SU-DHL-6 (cell line): ENCODE results near the gene RMDN3.

Experiments used
- H2AFZ ChIP-seq: fragments of 200-600 bp; sonication (generic); 2 replicates; pipeline ENCODE4 v1.6.1; 2014; ENCODE audit warnings: low read depth, mild to moderate bottlenecking, moderate library complexity, mixed read lengths, antibody characterized with exemption, low read length; ENCODE audit not compliant: severe bottlenecking
- H3F3A ChIP-seq: fragments of 200-600 bp; shearing (Covaris generic); 2 replicates; pipeline ENCODE4 v1.6.0; 2016; ENCODE audit warnings: antibody characterized with exemption, mild to moderate bottlenecking; ENCODE audit not compliant: insufficient read depth
- H3K27ac ChIP-seq: fragments of 200-600 bp; sonication (generic); 2 replicates; pipeline ENCODE4 v1.5.1; 2016; ENCODE audit warnings: low read depth, mild to moderate bottlenecking, low read length, moderate library complexity, mixed read lengths
- H3K27me3 ChIP-seq: fragments of 200-600 bp; sonication (generic), shearing (Covaris generic); 2 replicates; pipeline ENCODE4 v1.6.0; 2014; ENCODE audit warnings: mild to moderate bottlenecking, low read length
- H3K36me3 ChIP-seq: fragments of 200-600 bp; sonication (generic); 2 replicates; pipeline ENCODE4 v1.6.1; 2014; ENCODE audit warnings: mild to moderate bottlenecking, low read length, mixed read lengths
- H3K4me2 ChIP-seq: fragments of 300-600, 200-600 bp; shearing (Covaris generic), sonication (generic); 2 replicates; pipeline ENCODE4 v1.6.0; 2014; ENCODE audit warnings: low read length, low read depth, mild to moderate bottlenecking; ENCODE audit not compliant: poor library complexity, severe bottlenecking
- H3K4me3 ChIP-seq: fragments of 200-600 bp; sonication (generic); 2 replicates; pipeline ENCODE4 v1.5.1; 2014; ENCODE audit warnings: antibody characterized with exemption, low read length, mild to moderate bottlenecking, mixed read lengths; ENCODE audit not compliant: insufficient read depth, poor library complexity, severe bottlenecking
- H3K79me2 ChIP-seq: fragments of 200-600 bp; sonication (generic); 2 replicates; pipeline ENCODE4 v1.6.1; 2014; ENCODE audit warnings: mild to moderate bottlenecking, low read length, moderate library complexity; ENCODE audit not compliant: insufficient read depth
- H3K9ac ChIP-seq: fragments of 200-600 bp; sonication (generic); 2 replicates; pipeline ENCODE4 v1.7.0; 2014; ENCODE audit warnings: mild to moderate bottlenecking, low read length
- H3K9me2 ChIP-seq: fragments of 200-600 bp; sonication (generic); replicated peaks from 2 replicates; pipeline ENCODE4 v1.6.1; 2014; ENCODE audit warnings: low read length; ENCODE audit not compliant: insufficient read depth
- H3K9me3 ChIP-seq: fragments of 200-600 bp; sonication (generic); 2 replicates; pipeline ENCODE4 v1.6.1; 2014; ENCODE audit warnings: low read length, mixed read lengths; ENCODE audit not compliant: insufficient read depth
- H4K20me1 ChIP-seq: fragments of 200-600 bp; sonication (generic); 2 replicates; pipeline ENCODE4 v1.6.1; 2014; ENCODE audit warnings: low read depth, mild to moderate bottlenecking, antibody characterized with exemption, low read length, moderate library complexity, mixed read lengths
- EZH2phosphoT487 ChIP-seq: fragments of 200-600 bp; sonication (generic), shearing (Covaris generic); conservative IDR thresholded peaks from 2 replicates; pipeline ENCODE4 v1.6.1; 2018; ENCODE audit warnings: mild to moderate bottlenecking, antibody characterized with exemption, low read length, moderate library complexity, mixed read lengths
- TF ChIP-seq, protein P1 (sequence below): fragments of 200-600 bp; sonication (generic); IDR thresholded peaks from one replicate; pipeline ENCODE4 v1.5.1; 2017; ENCODE audit warnings: antibody characterized with exemption, mild to moderate bottlenecking, low read length, moderate library complexity; ENCODE audit not compliant: insufficient read depth, poor library complexity, severe bottlenecking

RMDN3 gene

DNA sequence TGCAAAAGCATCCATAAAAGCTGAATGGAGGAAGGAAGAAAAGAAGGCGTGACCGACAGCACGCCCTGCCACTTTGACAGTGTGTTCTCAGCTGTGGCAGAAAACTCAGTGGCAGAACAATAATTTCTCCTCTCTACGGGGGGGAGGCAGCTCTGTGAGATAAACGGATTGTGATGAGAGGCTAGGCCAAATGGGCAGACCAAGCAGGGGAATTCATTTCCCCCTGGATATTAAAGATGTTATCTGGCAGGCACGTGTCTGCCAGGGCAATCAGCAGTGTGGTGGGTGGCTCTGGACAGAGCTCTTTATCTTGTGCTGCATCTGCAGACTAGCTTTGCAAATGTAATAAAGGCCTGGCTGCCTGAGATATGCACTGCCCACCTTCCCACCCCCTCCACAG lies 1.9 kb upstream of the RMDN3 start:
- Histone ChIP-seq H3K79me2 (peaks cover 28% of the 10 kb centered on the region), H3K4me2 (no peak overlapping the region), H3K4me3 (no peak overlapping the region), H3K9me3 (no peaks in the 10 kb centered on the region), H3F3A (peaks cover 8% of the 10 kb centered on the region), H3K27ac (no peak overlapping the region), H3K27me3 (no peaks in the 10 kb centered on the region), H2AFZ (no peak overlapping the region), H3K9me2 (no peaks in the 10 kb centered on the region), H3K9ac (no peak overlapping the region), H3K36me3 (no peaks in the 10 kb centered on the region; the same call in 1 of the 2 replicates), H4K20me1 (no peaks in the 10 kb centered on the region)
- no peak for TF ChIP-seq EZH2phosphoT487
- TF ChIP-seq, protein P1, sequence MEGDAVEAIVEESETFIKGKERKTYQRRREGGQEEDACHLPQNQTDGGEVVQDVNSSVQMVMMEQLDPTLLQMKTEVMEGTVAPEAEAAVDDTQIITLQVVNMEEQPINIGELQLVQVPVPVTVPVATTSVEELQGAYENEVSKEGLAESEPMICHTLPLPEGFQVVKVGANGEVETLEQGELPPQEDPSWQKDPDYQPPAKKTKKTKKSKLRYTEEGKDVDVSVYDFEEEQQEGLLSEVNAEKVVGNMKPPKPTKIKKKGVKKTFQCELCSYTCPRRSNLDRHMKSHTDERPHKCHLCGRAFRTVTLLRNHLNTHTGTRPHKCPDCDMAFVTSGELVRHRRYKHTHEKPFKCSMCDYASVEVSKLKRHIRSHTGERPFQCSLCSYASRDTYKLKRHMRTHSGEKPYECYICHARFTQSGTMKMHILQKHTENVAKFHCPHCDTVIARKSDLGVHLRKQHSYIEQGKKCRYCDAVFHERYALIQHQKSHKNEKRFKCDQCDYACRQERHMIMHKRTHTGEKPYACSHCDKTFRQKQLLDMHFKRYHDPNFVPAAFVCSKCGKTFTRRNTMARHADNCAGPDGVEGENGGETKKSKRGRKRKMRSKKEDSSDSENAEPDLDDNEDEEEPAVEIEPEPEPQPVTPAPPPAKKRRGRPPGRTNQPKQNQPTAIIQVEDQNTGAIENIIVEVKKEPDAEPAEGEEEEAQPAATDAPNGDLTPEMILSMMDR, result no peak

DNA sequence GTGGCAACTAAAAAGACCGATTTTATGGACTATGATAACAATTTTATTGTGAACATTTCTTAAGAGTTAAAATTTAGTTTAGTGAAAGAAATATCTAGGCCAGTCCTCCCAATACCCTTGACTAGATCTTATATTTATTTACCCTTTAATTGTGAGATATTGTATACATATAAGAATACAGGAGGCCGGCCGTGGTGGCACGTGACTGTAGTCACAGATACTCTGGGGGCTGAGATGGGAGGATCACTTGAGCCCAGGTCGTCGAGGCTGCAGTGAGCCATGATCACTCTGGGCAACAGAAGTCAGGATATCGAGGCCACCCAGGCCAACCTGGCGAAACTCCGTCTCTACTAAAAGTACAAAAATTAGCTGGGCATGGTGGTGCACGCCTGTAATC lies 756 bp upstream of the RMDN3 start:
- H3K9ac ChIP-seq, result peak overlapping the region; percentile 95
- peaks cover 2% of the 10 kb centered on the region for H3F3A ChIP-seq
- H3K9me3 ChIP-seq, result no peaks in the 10 kb centered on the region
- no peaks in the 10 kb centered on the region for H4K20me1 ChIP-seq
- H3K4me3 ChIP-seq, result peak overlapping the region; percentile 100
- H2AFZ ChIP-seq, result peak overlapping the region; percentile 94
- no peak for TF ChIP-seq EZH2phosphoT487
- TF ChIP-seq, protein P1, result no peak
- peak overlapping the region; percentile 100 for H3K4me2 ChIP-seq
- H3K27ac ChIP-seq, result peak overlapping the region; percentile 90
- H3K27me3 ChIP-seq, result no peaks in the 10 kb centered on the region
- H3K36me3 ChIP-seq, result peaks cover 5% of the 10 kb centered on the region
- H3K79me2 ChIP-seq, result peaks cover 40% of the 10 kb centered on the region
- H3K9me2 ChIP-seq, result no peaks in the 10 kb centered on the region

DNA sequence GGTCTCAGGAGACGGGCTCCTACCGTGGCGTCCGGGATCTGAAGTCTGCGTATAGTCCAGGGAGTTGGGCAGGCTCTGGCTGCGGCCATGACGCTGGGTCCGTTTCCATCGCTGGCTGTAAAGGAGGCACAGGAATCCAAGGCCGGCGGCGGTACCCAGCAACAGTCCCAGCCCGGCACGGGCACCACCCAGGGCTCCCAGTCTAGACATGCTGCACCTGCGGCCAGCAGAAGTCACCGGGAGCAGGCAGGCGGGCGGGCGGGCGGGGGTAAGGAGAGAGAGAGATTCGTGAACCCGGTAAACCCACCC lies 526 bp downstream of the RMDN3 start:
- no peaks in the 10 kb centered on the region; the same call in none of the 2 replicates for H3F3A ChIP-seq
- H3K4me2 ChIP-seq, result peak overlapping the region; percentile 99
- peak overlapping the region; percentile 95 for H3K9ac ChIP-seq
- no peaks in the 10 kb centered on the region for H4K20me1 ChIP-seq
- H3K27me3 ChIP-seq, result no peaks in the 10 kb centered on the region
- peak overlapping the region; percentile 100 for H3K4me3 ChIP-seq
- H3K27ac ChIP-seq, result peak overlapping the region; percentile 90
- H3K9me3 ChIP-seq, result no peaks in the 10 kb centered on the region
- H3K79me2 ChIP-seq, result peaks cover 41% of the 10 kb centered on the region
- TF ChIP-seq, protein P1, result no peak
- no peak for TF ChIP-seq EZH2phosphoT487
- peak overlapping the region; percentile 76 for H2AFZ ChIP-seq
- H3K9me2 ChIP-seq, result no peaks in the 10 kb centered on the region
- H3K36me3 ChIP-seq, result peaks cover 5% of the 10 kb centered on the region

DNA sequence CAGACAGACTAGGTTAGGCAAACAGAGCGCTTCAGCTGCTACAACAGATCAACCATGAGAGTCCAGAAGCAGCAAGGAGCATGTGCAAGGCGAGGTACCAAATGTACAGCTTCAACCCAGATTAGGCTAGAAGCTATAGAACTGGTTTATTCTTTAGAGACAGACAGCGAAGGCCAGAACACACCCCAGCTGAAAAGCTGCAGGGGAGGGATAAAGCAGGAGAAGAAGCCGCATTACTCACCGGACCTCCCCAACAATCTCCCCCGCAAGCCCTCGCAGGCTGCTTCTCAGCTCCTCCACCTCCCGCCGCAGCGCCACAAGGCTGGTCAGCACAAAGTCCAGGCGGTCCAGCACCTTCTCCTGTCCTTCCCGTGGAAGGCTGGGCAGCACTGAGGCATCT lies 3.3 kb downstream of the RMDN3 start:
- no peak overlapping the region for H3K9ac ChIP-seq
- no peaks in the 10 kb centered on the region for H3K27me3 ChIP-seq
- no peak overlapping the region for H3K4me2 ChIP-seq
- TF ChIP-seq EZH2phosphoT487, result no peak
- no peak overlapping the region for H3K4me3 ChIP-seq
- H3K36me3 ChIP-seq, result peaks cover 5% of the 10 kb centered on the region
- no peaks in the 10 kb centered on the region for H3K9me3 ChIP-seq
- no peaks in the 10 kb centered on the region for H4K20me1 ChIP-seq
- no peak overlapping the region for H2AFZ ChIP-seq
- no peaks in the 10 kb centered on the region; the same call in none of the 2 replicates for H3F3A ChIP-seq
- peaks cover 41% of the 10 kb centered on the region for H3K79me2 ChIP-seq
- H3K27ac ChIP-seq, result no peak overlapping the region
- no peaks in the 10 kb centered on the region for H3K9me2 ChIP-seq
